Astrocyte of the cerebellum (primary cell): ENCODE data around the gene EPHA10.

Source experiments
- DNase-seq: peaks from one replicate; pipeline ENCODE4 v3.0.0-alpha.2; 2011; ENCODE audit warnings: low read depth
- H3K4me3 ChIP-seq: 2 replicates; pipeline ENCODE4 v1.5.1; 2011; ENCODE audit warnings: mild to moderate bottlenecking, low read depth, low read length, moderate library complexity
- in situ Hi-C: cut with HindIII; loops from 2 replicates; pipeline ENCODE4 v1.10.0; 2017; ENCODE audit warnings: low sequenced_read_pairs
- TF ChIP-seq, protein P1 (sequence below): IDR thresholded peaks from 2 replicates; pipeline ENCODE4 v1.5.1; 2012; ENCODE audit warnings: low read length, low read depth, moderate library complexity, mild to moderate bottlenecking; ENCODE audit errors: missing control alignments

EPHA10 gene

DNA sequence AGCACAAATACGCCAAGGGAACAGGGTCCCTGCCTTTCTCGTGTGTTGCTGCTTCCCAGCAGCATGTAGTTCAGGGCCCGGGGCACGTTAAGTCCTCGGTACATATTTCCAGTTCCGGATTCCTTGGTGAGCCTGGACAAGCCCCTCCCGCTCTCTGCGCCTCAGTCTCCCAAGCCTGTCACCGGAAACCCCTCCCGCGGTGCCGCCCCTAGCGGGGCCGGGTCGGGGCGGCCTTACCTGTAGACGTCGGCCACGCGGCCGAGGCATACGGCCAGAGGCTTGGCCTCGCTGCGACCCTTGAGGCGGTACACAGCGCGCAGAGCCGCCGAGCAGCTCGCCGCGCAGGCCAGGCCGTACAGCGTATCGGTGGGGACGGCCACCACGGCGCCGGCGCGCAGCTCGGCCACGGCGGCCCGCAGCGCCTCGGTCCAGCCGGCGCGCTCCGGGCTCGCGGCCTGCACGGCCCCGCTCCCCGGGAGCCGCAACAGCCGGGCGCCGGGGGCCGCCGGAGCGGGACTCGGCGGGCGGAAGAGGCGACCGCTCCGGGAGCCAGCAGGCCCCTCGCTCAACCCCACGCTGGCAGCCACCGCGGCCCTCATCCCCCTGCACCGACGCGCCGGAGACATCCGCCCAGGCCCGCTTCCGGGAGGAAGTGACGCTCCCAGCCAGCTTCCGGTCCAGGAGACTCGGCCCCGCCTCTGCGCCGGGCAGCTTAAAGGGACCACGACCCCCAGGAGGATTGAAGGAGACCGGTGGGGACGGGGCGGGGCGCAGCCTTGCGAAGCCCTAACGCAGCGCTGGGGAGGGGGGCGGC lies 42.8 kb upstream of the EPHA10 start, which contains the start of the genes C1orf122 and YRDC:
Gene C1orf122 (plus strand): TSS at position 236 of the 814 bp plus-strand sequence. CDS start 615 bp downstream, outside the sequence.
Gene YRDC (minus strand): TSS at position 654 of the 814 bp plus-strand sequence. CDS start 28 bp downstream, at position 626.
- H3K4me3 ChIP-seq, result peak within 1 kb of the TSS; percentile 89
- TF ChIP-seq, protein P1, sequence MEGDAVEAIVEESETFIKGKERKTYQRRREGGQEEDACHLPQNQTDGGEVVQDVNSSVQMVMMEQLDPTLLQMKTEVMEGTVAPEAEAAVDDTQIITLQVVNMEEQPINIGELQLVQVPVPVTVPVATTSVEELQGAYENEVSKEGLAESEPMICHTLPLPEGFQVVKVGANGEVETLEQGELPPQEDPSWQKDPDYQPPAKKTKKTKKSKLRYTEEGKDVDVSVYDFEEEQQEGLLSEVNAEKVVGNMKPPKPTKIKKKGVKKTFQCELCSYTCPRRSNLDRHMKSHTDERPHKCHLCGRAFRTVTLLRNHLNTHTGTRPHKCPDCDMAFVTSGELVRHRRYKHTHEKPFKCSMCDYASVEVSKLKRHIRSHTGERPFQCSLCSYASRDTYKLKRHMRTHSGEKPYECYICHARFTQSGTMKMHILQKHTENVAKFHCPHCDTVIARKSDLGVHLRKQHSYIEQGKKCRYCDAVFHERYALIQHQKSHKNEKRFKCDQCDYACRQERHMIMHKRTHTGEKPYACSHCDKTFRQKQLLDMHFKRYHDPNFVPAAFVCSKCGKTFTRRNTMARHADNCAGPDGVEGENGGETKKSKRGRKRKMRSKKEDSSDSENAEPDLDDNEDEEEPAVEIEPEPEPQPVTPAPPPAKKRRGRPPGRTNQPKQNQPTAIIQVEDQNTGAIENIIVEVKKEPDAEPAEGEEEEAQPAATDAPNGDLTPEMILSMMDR, result no peak
- DNase-seq, result peak; percentile 77
- in situ Hi-C loops, result no loop called here

DNA sequence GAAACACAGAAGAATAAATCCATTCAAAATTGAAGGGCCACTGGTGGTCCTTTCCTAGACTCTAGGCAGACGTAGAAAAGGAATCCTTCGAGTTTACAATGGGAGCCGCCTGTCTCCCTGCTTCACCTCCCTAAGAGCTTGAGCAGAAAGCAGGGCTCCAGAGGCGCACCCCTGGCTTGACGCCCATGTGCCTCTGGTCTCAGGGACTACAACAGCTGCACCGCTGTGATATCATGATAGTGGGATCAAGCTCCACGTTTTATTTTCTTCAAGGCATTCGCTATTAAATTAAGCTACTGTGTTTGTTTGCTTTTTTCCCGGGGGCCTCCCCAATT lies 42.3 kb upstream of the EPHA10 start:
- TF ChIP-seq, protein P1, result no peak
- in situ Hi-C loops, result no loop called here
- DNase-seq, result no peak
- H3K4me3 ChIP-seq, result peak overlapping the region; percentile 89

DNA sequence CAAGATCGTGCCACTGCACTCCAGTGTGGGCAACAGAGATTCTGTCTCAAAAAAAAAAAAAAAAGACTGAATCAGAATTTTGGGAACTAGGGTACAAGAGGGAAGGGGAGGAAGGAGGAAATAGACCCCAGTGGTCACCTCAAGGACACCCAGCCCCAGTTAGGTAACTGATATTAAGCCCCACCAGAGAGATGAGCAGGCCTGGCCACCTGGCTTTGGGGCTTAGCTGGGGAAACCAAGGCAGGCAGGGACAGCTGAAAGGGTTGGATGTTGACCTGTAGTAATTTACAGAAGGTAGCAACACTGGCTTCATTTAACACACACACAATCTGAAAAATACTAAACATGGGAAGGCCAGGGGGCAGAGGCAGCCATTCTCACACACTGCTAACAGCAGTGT lies 37.5 kb upstream of the EPHA10 start:
- TF ChIP-seq, protein P1, result no peak
- H3K4me3 ChIP-seq, result no peak overlapping the region
- in situ Hi-C loops, result no loop called here
- DNase-seq, result no peak

DNA sequence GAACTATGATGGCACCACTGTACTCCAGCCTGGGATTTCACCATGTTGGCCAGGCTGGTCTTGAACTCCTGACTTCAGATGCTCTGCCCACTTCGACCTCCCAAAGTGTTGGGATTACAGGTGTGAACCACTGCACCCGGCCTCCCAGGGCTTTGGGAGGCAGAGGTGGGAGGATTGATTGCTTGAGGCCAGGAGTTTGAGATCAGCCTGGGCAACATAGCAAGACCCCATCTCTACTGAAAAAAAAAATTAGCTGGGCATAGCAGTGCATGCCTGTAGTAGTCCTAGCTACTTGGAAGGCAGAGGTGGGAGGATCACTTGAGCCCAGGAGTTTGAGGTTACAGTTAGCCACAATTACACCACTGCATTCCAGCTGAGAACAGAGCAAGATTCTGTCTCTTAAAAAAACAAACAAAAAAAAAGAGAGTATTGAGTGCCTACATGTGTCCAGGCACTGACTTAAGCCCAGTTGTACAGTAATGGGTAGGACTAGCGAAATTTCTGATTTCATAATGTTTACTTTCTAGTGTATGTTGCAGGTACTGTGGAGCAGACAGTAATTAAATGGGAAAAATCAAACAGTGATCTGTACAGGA lies 32.9 kb upstream of the EPHA10 start:
- peak; percentile 43 for DNase-seq

DNA sequence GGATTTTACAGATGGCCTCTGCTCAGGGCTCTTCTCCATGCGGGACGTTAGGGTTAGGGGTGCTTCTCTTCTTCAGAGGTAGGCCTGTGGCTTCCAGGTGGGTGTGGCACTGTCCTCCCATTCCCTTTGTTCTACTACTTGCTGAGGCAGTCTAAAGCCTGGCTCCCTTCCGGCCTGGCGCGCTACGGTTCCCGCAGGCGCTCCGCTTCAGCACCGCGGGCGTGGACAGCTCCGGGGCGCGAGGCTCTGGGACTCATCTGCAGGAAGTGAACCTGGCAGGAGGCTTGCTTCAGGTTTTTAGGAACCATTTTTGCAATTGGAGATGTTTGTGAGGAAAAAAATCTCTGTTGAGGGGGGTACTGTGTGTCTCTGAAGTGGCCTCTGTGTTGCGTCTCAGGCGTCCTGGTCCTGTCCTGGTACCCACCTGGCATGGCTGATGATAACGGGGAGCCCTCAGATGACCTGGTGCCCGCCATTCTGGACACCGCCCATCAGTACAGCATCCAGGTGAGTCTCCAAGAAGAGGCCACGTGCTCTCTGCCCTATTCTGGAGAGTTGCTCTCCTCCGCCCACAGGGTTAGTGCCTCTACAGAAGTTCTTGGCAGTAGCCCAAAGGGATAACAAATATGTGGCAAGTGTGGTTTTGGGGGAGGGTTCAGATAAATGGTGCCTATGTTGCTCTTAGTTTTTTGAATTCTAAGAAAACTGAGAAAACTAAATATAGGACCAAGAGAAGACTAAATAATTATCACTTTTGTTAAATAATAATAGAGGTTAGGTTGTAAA lies 30.6 kb upstream of the EPHA10 start:
- in situ Hi-C loops, result no loop called here
- TF ChIP-seq, protein P1, result no peak
- H3K4me3 ChIP-seq, result no peak overlapping the region
- no peak for DNase-seq

More for the DNA sequence above, 32.9 kb upstream of the EPHA10 start:
- TF ChIP-seq, protein P1, result no peak
- H3K4me3 ChIP-seq, result no peak overlapping the region
- in situ Hi-C loops, result no loop called here
